ENCODE results near the gene FBXO45. TPM values are rescaled to one million over a fixed set of nuclear protein-coding genes. Genes with fewer than 3 reads are reported as not detected.

FBXO45 gene
- polyA plus RNA-seq, 2 of the 4 experiments (the other 2 are of a cell fraction): 6.8 to 19.4 TPM

GRCh38 chr3:196524527-196524926 lies 43.9 kb upstream of the FBXO45 start:
- POLR2A ChIA-PET: no interaction called here
- Histone ChIP-seq H3K4me1 (peaks cover 9% of the 10 kb centered on the region), H3K4me3 (no peak overlapping the region), H3K27ac (no peak overlapping the region), H3K9me3 (peaks cover 26% of the 10 kb centered on the region), H3K4me2 (no peak overlapping the region)
- FAIRE-seq: no peak
- 56% methylated on average over 4 of the region's 5 CpGs for WGBS (ENCODE audit: missing lambda C conversion rate)
- no peak for ATAC-seq
- CTCF ChIA-PET: interaction anchor here (0.6 to 1.1 kb wide), 3 partner anchors 20 to 160 kb away, joined by 3 to 4 read pairs (median 4); partner anchors contain the start of gene RNF168
- TF ChIP-seq HOXB13 (CRISPR knock-in tag; IDR thresholded peaks at IDR 0.05; ENCODE audit: low read depth) (no peak), RAD21 (conservative IDR thresholded peaks at IDR 0.05 in 1 of 2, IDR thresholded peaks at IDR 0.05 in 1 of 2) (peak in 1 of 2 experiments; percentile 18; a peak in 2 of 5 replicates)
- no peak for DNase-seq (ENCODE audit: low read depth in 1 of 2, low spot score in 1 of 2)

- POLR2A ChIA-PET: no interaction called here
- FAIRE-seq (no peak), DNase-seq (ENCODE audit: low read depth in 1 of 2, low spot score in 1 of 2) (no peak), ATAC-seq (no peak)
- TF ChIP-seq HOXB13 (CRISPR knock-in tag; IDR thresholded peaks at IDR 0.05; ENCODE audit: low read depth) (no peak), HEYL (CRISPR knock-in tag; IDR thresholded peaks at IDR 0.05) (no peak), PBX3 (IDR thresholded peaks at IDR 0.05) (no peak), USF2 (IDR thresholded peaks at IDR 0.05) (no peak), MAX (IDR thresholded peaks at IDR 0.05) (no peak), HOXA7 (CRISPR knock-in tag; IDR thresholded peaks at IDR 0.05) (no peak), RARB (CRISPR knock-in tag; IDR thresholded peaks at IDR 0.05) (no peak), E2F6 (IDR thresholded peaks at IDR 0.05; ENCODE audit: borderline replicate concordance, low read depth) (no peak), HDAC2 (IDR thresholded peaks at IDR 0.05) (no peak), SMC3 (IDR thresholded peaks at IDR 0.05) (no peak), RCOR1 (IDR thresholded peaks at IDR 0.05; ENCODE audit: low read depth, low read length) (no peak), POLR2AphosphoS2 (conservative IDR thresholded peaks at IDR 0.05; ENCODE audit: low read length) (no peak), REST (IDR thresholded peaks at IDR 0.05) (no peak), KDM1A (IDR thresholded peaks at IDR 0.05; ENCODE audit: low read depth) (no peak)
- H3K4me2 ChIP-seq: no peak overlapping the region
- WGBS (ENCODE audit: missing lambda C conversion rate): 70% methylated on average over 4 of the region's 4 CpGs
- no peak overlapping the region for H3K4me3 ChIP-seq
- CTCF ChIA-PET: interaction anchor here (0.7 kb wide), 1 partner anchor 15 kb away, joined by 3 read pairs; no protein-coding TSS in a partner anchor
- peaks cover 20% of the 10 kb centered on the region for H3K9me3 ChIP-seq
- peaks cover 9% of the 10 kb centered on the region for H3K4me1 ChIP-seq
- H3K27ac ChIP-seq: no peak overlapping the region
These were observed 43.3 kb upstream of the FBXO45 start for GRCh38 chr3:196525141-196525540.

- H3K27ac ChIP-seq: peak overlapping the region; percentile 91 to 99
- 10% methylated on average over 11 of the region's 52 CpGs for WGBS (ENCODE audit: missing lambda C conversion rate)
- DNase-seq (ENCODE audit: low read depth in 1 of 2, low spot score in 1 of 2) (peak; percentile 75 to 79), FAIRE-seq (no peak), ATAC-seq (peak; percentile 99)
- POLR2A ChIA-PET: interaction anchor here (0.7 to 1.3 kb wide), 6 partner anchors 10 to 441 kb away, joined by 3 to 11 read pairs (median 5); partner anchors contain the start of genes FBXO45, RNF168, SENP5 and WDR53
- CTCF ChIA-PET: interaction anchor here (0.5 to 3.4 kb wide), 34 partner anchors 8 to 833 kb away, joined by 3 to 26 read pairs (median 4); partner anchors contain the start of genes FBXO45, SMCO1, UBXN7 and WDR53
- peaks cover 9% of the 10 kb centered on the region for H3K4me1 ChIP-seq
- H3K9me3 ChIP-seq: no peaks in the 10 kb centered on the region
- peak overlapping the region; percentile 53 for H3K4me3 ChIP-seq
- peak overlapping the region; percentile 85 for H3K4me2 ChIP-seq
- TF ChIP-seq PHF8 (IDR thresholded peaks at IDR 0.05; ENCODE audit: borderline replicate concordance, low read depth) (peak; percentile 56; the same call in 1 of the 2 replicates), FOSL2 (IDR thresholded peaks at IDR 0.05) (no peak), FOSL2 (CRISPR knock-in tag; IDR thresholded peaks at IDR 0.05) (no peak), HMGXB4 (CRISPR knock-in tag; IDR thresholded peaks at IDR 0.05; ENCODE audit: borderline replicate concordance) (no peak), ATOH8 (CRISPR knock-in tag; IDR thresholded peaks at IDR 0.05; ENCODE audit: low read depth) (no peak), CTCF (IDR thresholded peaks at IDR 0.05) (peak; percentile 79)
These were observed 39.7 kb upstream of the FBXO45 start for GRCh38 chr3:196528639-196529233.

All from A549 (cell line).